Mesothelial cell of epicardium (in vitro differentiated cells): ENCODE results near the gene SPATA33. TPM values are rescaled to one million over a fixed set of nuclear protein-coding genes. Genes with fewer than 3 reads are reported as not detected.

Source experiments
- DNase-seq, 2 experiments: peaks; one replicate each; pipeline ENCODE4 v3.0.0; 2021; ENCODE audit warnings: low spot score in 2 of 2; ENCODE audit not compliant: unreplicated experiment in 2 of 2
- H3K27ac Mint-ChIP-seq: 2 replicates; pipeline ENCODE4 v1.8.0; 2021; ENCODE audit warnings: mixed read lengths
- H3K27me3 Mint-ChIP-seq: 2 replicates; pipeline ENCODE4 v1.8.0; 2021; ENCODE audit warnings: low read depth, mixed read lengths
- H3K36me3 Mint-ChIP-seq: 2 replicates; pipeline ENCODE4 v1.8.0; 2021; ENCODE audit warnings: mixed read lengths
- H3K4me1 Mint-ChIP-seq: 2 replicates; pipeline ENCODE4 v1.8.0; 2021; ENCODE audit warnings: mixed read lengths
- H3K4me3 Mint-ChIP-seq: 2 replicates; pipeline ENCODE4 v1.8.0; 2021; ENCODE audit warnings: mild to moderate bottlenecking, moderate library complexity, mixed read lengths
- H3K9me3 Mint-ChIP-seq: 2 replicates; pipeline ENCODE4 v1.8.0; 2021; ENCODE audit warnings: mixed read lengths
- total RNA-seq: library from RNA; stranded (reverse); gene quantifications from 3 replicates; pipeline ENCODE4 v1.2.1, GENCODE V29; 2021
- TF ChIP-seq, protein P1 (sequence below): fragments of 200-600 bp; sonication (generic); IDR thresholded peaks from one replicate; pipeline ENCODE4 v1.5.0; 2021; ENCODE audit warnings: antibody characterized with exemption; ENCODE audit not compliant: unreplicated experiment

SPATA33 gene
- total RNA-seq, 1 donor from 2014 or later, result 14.4 TPM

DNA sequence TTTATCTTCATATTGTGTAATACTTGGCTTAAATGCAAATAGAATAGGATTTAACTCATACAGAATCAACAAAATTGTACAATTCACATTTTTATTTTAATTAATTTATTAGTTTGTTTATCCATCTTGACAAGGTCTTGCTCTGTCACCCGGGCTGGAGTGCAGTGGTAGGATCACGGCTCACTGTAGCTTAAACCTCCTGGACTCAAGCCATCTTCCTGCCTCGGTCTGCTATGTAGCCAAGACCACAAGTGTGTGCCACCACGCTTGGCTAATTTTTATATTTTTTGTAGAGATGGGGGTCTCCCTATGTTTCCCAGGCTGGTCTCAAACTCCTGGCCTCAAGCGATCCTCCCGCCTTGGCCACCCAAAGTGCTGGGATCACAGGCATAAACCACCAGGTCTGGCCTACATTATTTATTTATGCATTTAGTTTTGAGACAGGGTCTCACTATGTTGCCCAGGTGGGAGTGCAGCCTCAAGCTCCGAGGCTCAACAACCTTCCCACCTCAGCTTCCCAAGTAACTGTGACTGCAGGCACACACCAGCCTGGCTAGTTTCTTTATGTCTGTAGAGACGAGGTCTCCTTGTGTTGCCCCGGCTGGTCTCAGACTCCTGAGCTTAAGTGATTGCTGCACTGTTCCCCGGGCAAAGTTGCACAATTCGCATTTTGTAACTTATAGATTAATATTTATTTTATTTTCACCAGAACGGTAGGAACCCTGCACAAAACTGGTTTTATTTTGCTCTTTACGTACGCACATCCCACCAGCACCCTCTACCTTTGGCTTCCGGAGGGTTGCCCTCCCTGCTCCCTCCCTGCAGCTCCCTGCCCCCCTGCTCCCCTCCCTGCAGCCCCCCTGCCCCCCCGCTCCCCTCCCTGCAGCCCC is 39.3 kb upstream of the SPATA33 start:
- no peak overlapping the region for H3K4me3 Mint-ChIP-seq
- TF ChIP-seq, protein P1, sequence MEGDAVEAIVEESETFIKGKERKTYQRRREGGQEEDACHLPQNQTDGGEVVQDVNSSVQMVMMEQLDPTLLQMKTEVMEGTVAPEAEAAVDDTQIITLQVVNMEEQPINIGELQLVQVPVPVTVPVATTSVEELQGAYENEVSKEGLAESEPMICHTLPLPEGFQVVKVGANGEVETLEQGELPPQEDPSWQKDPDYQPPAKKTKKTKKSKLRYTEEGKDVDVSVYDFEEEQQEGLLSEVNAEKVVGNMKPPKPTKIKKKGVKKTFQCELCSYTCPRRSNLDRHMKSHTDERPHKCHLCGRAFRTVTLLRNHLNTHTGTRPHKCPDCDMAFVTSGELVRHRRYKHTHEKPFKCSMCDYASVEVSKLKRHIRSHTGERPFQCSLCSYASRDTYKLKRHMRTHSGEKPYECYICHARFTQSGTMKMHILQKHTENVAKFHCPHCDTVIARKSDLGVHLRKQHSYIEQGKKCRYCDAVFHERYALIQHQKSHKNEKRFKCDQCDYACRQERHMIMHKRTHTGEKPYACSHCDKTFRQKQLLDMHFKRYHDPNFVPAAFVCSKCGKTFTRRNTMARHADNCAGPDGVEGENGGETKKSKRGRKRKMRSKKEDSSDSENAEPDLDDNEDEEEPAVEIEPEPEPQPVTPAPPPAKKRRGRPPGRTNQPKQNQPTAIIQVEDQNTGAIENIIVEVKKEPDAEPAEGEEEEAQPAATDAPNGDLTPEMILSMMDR, result no peak
- no peak overlapping the region for H3K27ac Mint-ChIP-seq

DNA sequence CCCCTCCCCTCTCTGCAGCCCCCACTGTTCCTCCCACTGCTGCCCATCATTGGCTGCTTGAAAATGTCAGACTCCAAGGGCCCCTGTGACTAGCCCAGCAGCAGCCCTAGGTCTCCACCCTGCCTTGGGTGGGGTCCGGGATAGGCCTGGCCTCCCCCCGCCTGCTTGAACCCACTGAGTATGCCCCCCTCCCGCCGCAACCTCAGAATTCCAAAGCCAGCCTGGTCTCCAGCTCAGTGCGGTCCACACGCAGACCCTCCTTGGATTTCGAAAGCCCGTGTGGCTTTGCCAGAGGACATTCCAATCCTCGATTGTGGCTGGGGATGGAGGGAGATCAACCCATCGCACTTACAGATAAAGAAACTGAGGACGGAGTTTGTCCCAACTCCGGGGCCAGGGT is 37.8 kb upstream of the SPATA33 start:
- H3K27me3 Mint-ChIP-seq, result peaks cover 36% of the 10 kb centered on the region
- DNase-seq, result no peak

More for the DNA sequence above, 39.3 kb upstream of the SPATA33 start:
- Mint-ChIP-seq H3K4me1 (peaks cover 2% of the 10 kb centered on the region), H3K9me3 (no peaks in the 10 kb centered on the region), H3K27me3 (peaks cover 27% of the 10 kb centered on the region), H3K36me3 (no peaks in the 10 kb centered on the region)
- no peak for DNase-seq

DNA sequence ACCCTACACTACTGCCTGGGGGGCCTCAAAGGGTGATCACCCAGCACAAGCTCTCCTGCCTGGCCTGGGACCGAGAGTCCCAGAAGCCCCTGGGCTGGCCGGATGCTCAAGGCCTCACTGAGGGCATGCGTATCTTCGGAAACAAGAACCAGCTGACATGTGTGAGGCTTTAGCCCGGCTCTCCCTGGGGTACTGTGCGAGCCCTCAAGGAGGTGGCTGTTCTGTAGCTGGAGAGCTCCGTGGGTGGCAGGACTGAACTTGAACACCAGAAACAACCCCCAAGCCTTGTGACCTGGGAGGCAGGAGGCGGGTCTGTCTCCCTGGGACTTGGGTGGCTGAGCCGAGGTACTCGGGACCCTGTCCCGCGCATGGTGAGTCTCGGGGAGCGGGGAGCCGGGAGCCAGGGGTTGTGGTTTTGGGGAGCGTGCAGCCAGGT is 37.2 kb upstream of the SPATA33 start:
- H3K4me1 Mint-ChIP-seq, result peaks cover 2% of the 10 kb centered on the region
- TF ChIP-seq, protein P1, result no peak
- no peaks in the 10 kb centered on the region for H3K9me3 Mint-ChIP-seq
- no peaks in the 10 kb centered on the region for H3K36me3 Mint-ChIP-seq
- no peak overlapping the region for H3K27ac Mint-ChIP-seq
- DNase-seq, result no peak
- H3K4me3 Mint-ChIP-seq, result no peak overlapping the region
- peaks cover 40% of the 10 kb centered on the region for H3K27me3 Mint-ChIP-seq

More for the DNA sequence above, 37.8 kb upstream of the SPATA33 start:
- Mint-ChIP-seq H3K4me3 (no peak overlapping the region), H3K9me3 (no peaks in the 10 kb centered on the region), H3K36me3 (no peaks in the 10 kb centered on the region), H3K4me1 (peaks cover 2% of the 10 kb centered on the region), H3K27ac (no peak overlapping the region)
- TF ChIP-seq, protein P1, result no peak

DNA sequence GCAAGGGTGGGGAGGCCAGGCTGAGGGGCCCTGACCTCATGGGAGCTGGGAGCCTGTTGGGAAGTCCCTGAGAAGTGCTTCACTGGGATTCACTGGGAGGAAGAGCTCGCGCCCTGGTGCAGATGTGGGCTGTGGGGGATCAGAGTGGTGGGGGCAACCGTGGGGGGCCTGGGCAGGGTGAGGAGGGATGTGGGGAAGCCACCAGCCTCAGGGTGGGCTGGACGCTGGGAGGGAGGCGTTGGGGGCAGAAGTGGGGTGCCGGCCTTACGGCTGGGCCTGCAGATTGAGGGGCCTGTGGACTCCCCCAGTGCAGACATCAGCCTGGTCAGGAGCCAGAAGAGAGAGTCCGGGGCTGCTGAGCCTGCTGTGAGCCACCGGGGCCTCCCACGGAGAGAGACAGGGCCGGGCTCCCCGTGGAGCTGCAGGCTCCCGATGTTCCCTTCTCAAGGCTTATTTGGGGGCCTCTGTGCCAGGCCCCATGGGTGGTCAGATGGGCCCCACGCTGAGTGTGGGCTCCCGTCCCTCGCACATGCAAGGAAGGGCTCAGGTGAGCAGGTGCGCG is 36.4 kb upstream of the SPATA33 start:
- H3K27me3 Mint-ChIP-seq, result peaks cover 41% of the 10 kb centered on the region
- TF ChIP-seq, protein P1, result no peak
- DNase-seq, result no peak
- no peak overlapping the region for H3K27ac Mint-ChIP-seq
- H3K4me3 Mint-ChIP-seq, result no peak overlapping the region
- H3K4me1 Mint-ChIP-seq, result peaks cover 2% of the 10 kb centered on the region
- H3K36me3 Mint-ChIP-seq, result no peaks in the 10 kb centered on the region
- H3K9me3 Mint-ChIP-seq, result no peaks in the 10 kb centered on the region

DNA sequence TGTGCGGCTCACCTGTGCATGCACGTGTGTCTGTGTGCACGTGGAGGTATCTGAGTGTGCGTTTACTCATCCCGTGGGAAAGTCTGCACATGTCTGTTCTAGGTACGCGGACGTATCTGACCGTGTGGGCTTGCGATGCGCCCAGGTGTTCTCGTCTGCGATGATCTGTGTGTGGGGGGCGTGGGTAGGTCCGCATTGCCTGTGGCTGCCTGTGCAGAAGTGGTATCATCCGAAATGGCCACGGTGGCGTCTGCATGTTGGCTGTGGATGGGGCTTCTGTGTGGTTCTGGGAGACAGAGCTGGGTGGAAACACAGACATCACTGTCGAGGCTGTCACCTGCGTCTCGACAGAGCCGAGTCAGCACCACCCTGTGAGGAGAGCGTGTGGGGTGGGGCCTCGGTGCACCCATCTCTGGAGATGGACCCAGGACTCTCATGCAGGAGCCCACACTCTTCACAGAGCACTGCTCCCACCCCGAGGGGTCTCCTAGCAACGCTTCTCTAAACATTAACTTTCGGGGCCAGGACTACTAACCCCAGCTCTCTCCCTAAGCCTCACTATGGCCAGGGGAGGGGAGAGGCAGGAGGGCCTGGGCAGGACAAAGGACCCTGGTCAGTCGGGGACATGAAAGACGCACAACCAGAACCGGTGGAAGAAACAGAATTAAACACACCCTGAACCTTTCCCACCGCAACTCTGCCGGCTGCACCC is 35.8 kb upstream of the SPATA33 start:
- TF ChIP-seq, protein P1, result no peak
- Mint-ChIP-seq H3K9me3 (no peaks in the 10 kb centered on the region), H3K27ac (no peak overlapping the region), H3K4me1 (peaks cover 2% of the 10 kb centered on the region), H3K27me3 (peaks cover 41% of the 10 kb centered on the region), H3K36me3 (no peaks in the 10 kb centered on the region), H3K4me3 (no peak overlapping the region)
- no peak for DNase-seq
